Measurements from ENCODE around the gene COMTD1. TPM values are rescaled to one million over a fixed set of nuclear protein-coding genes. Genes with fewer than 3 reads are reported as not detected.

The COMTD1 gene
- total and polyA plus RNA-seq, 2 donors (not counting 1 experiment from before 2014, with no cell fraction given) = 14.5 to 23.8 TPM

GRCh38 chr10:75281974-75282373 is 46.2 kb upstream of the COMTD1 start:
- no peak for TF ChIP-seq EZH2 (IDR thresholded peaks at IDR 0.05; ENCODE audit: borderline replicate concordance, insufficient read depth, low read depth, low read length, poor library complexity, severe bottlenecking)
- no peak for TF ChIP-seq CTCF (IDR thresholded peaks at IDR 0.05)
- ATAC-seq (ENCODE audit: low read depth) (no peak), DNase-seq (no peak)
- Mint-ChIP-seq H3K27me3 (peaks cover 39% of the 10 kb centered on the region), H3K4me3 (no peak overlapping the region), H3K9me3 (ENCODE audit: insufficient read depth) (no peaks in the 10 kb centered on the region), H3K27ac (no peak overlapping the region), H3K4me1 (no peaks in the 10 kb centered on the region)
- H3K4me3 ChIP-seq (ENCODE audit: control extremely low read depth in 1 of 5, extremely low read depth in 1 of 5, insufficient read depth in 1 of 5, low read depth in 2 of 5, low read length in 4 of 5) = no peak overlapping the region
- ChIA-PET POLR2A (no interaction called here), CTCF (no interaction called here)
- no peak overlapping the region for H3K4me2 ChIP-seq (replicated peaks; ENCODE audit: low read depth, low read length, poor library complexity, severe bottlenecking)
- no peak overlapping the region for H3K27ac ChIP-seq (ENCODE audit: low read length in 2 of 2)
- no peaks in the 10 kb centered on the region for H3K36me3 ChIP-seq (replicated peaks in 1 of 2; ENCODE audit: control extremely low read depth in 1 of 2, control insufficient read depth in 1 of 2, extremely low read depth in 1 of 2, insufficient read depth in 2 of 2, low read length in 1 of 2)
- no peaks in the 10 kb centered on the region for H3K4me1 ChIP-seq (ENCODE audit: control insufficient read depth in 2 of 2, insufficient read depth in 2 of 2, low read length in 2 of 2)
- no peaks in the 10 kb centered on the region for H4K20me1 ChIP-seq (ENCODE audit: control insufficient read depth, insufficient read depth, low read length, poor library complexity, severe bottlenecking)
- peaks cover 0 to 21% (median 4%) of the 10 kb centered on the region in 4 experiments for H3K27me3 ChIP-seq (replicated peaks in 1 of 4; ENCODE audit: control extremely low read depth in 1 of 4, control insufficient read depth in 3 of 4, insufficient read depth in 4 of 4, low read length in 3 of 4)
- H2AFZ ChIP-seq (ENCODE audit: insufficient read depth, low read depth, low read length, poor library complexity, severe bottlenecking) = no peak overlapping the region
- H3K9me3 ChIP-seq (ENCODE audit: control extremely low read depth in 1 of 3, control insufficient read depth in 2 of 3, insufficient read depth in 1 of 3, low read length in 2 of 3) = no peaks in the 10 kb centered on the region
- intact Hi-C loops (cut with micrococcal nuclease) = no loop called here
- H3K9ac ChIP-seq (ENCODE audit: low read length) = no peak overlapping the region
- WGBS (ENCODE audit: insufficient coverage) = no CpG with 5 or more reads among the region's 2 CpGs
- no peaks in the 10 kb centered on the region for H3K79me2 ChIP-seq (ENCODE audit: control insufficient read depth, insufficient read depth, low read length)

- ChIA-PET CTCF (no interaction called here), POLR2A (no interaction called here)
- Histone ChIP-seq H4K20me1 (ENCODE audit: control insufficient read depth, insufficient read depth, low read length, poor library complexity, severe bottlenecking) (no peaks in the 10 kb centered on the region), H3K9ac (ENCODE audit: low read length) (no peak overlapping the region), H3K27ac (ENCODE audit: low read length in 2 of 2) (no peak overlapping the region), H3K79me2 (ENCODE audit: control insufficient read depth, insufficient read depth, low read length) (no peaks in the 10 kb centered on the region), H2AFZ (ENCODE audit: insufficient read depth, low read depth, low read length, poor library complexity, severe bottlenecking) (no peak overlapping the region), H3K36me3 (replicated peaks in 1 of 2; ENCODE audit: control extremely low read depth in 1 of 2, control insufficient read depth in 1 of 2, extremely low read depth in 1 of 2, insufficient read depth in 2 of 2, low read length in 1 of 2) (no peaks in the 10 kb centered on the region), H3K27me3 (replicated peaks in 1 of 4; ENCODE audit: control extremely low read depth in 1 of 4, control insufficient read depth in 3 of 4, insufficient read depth in 4 of 4, low read length in 3 of 4) (peaks cover 0 to 20% (median 4%) of the 10 kb centered on the region in 4 experiments), H3K4me3 (ENCODE audit: control extremely low read depth in 1 of 5, extremely low read depth in 1 of 5, insufficient read depth in 1 of 5, low read depth in 2 of 5, low read length in 4 of 5) (no peak overlapping the region), H3K9me3 (ENCODE audit: control extremely low read depth in 1 of 3, control insufficient read depth in 2 of 3, insufficient read depth in 1 of 3, low read length in 2 of 3) (peaks cover 0 to 12% (median 0%) of the 10 kb centered on the region in 3 donors), H3K4me2 (replicated peaks; ENCODE audit: low read depth, low read length, poor library complexity, severe bottlenecking) (no peak overlapping the region), H3K4me1 (ENCODE audit: control insufficient read depth in 2 of 2, insufficient read depth in 2 of 2, low read length in 2 of 2) (no peaks in the 10 kb centered on the region)
- ATAC-seq (ENCODE audit: low read depth) (no peak), DNase-seq (no peak)
- Mint-ChIP-seq H3K9me3 (ENCODE audit: insufficient read depth) (no peaks in the 10 kb centered on the region), H3K4me3 (no peak overlapping the region), H3K4me1 (no peaks in the 10 kb centered on the region), H3K27ac (no peak overlapping the region), H3K27me3 (peaks cover 38% of the 10 kb centered on the region)
- no peak for TF ChIP-seq EZH2 (IDR thresholded peaks at IDR 0.05; ENCODE audit: borderline replicate concordance, insufficient read depth, low read depth, low read length, poor library complexity, severe bottlenecking)
- no peak for TF ChIP-seq CTCF (IDR thresholded peaks at IDR 0.05)
- intact Hi-C loops (cut with micrococcal nuclease) = no loop called here
- no CpG with 5 or more reads among the region's 2 CpGs for WGBS (ENCODE audit: insufficient coverage)
Observed at GRCh38 chr10:75280236-75280635, 44.5 kb upstream of the COMTD1 start.

Measured in B cell (primary cell).